Vagina (tissue), 2 donors: ENCODE data around the gene PCDHGA6. TPM values are rescaled to one million over a fixed set of nuclear protein-coding genes. Genes with fewer than 3 reads are reported as not detected.

Experiments
- DNase-seq, 2 donors: peaks; one replicate each; pipeline ENCODE4 v3.0.0-alpha.2; 2017; ENCODE audit errors: extremely low spot score in 2 of 2
- H3K27ac ChIP-seq: fragments of 200-600 bp; sonication (generic); one replicate; pipeline ENCODE4 v1.5.1; 2019
- H3K27me3 ChIP-seq: fragments of 200-600 bp; sonication (generic); one replicate; pipeline ENCODE4 v1.5.1; 2019
- H3K36me3 ChIP-seq, 2 donors: fragments of 200-600 bp; sonication (generic); one replicate each; pipeline ENCODE4 v1.5.1; 2017 to 2019
- H3K4me1 ChIP-seq: fragments of 200-600 bp; sonication (generic); one replicate; pipeline ENCODE4 v1.5.1; 2019
- H3K4me3 ChIP-seq, 2 donors: fragments of 200-600 bp; sonication (generic); 1 replicate in 1 of 2; 2 replicates in 1 of 2; pipeline ENCODE4 v1.5.1; 2016 to 2019
- H3K9me3 ChIP-seq: fragments of 200-600 bp; sonication (generic); one replicate; pipeline ENCODE4 v1.5.1; 2019
- CTCF ChIP-seq, 3 experiments: fragments of 450-650 bp in 2 of 3; fragments of 200-600 bp in 1 of 3; sonication (generic) in 1 of 3; IDR thresholded peaks; one replicate each; pipeline ENCODE4 v1.5.1; 2017 to 2019; ENCODE audit warnings: antibody characterized with exemption in 3 of 3, mild to moderate bottlenecking in 2 of 3, moderate library complexity in 2 of 3
- POLR2A ChIP-seq, 2 donors: fragments of 450-650 bp; IDR thresholded peaks; one replicate each; pipeline ENCODE4 v1.6.1; 2017; ENCODE audit warnings: antibody characterized with exemption in 2 of 2, mild to moderate bottlenecking in 2 of 2, moderate library complexity in 2 of 2
- POLR2AphosphoS5 ChIP-seq, 2 donors: sonication (generic); formaldehyde crosslinking; IDR thresholded peaks; one replicate each; pipeline ENCODE4 v1.9.0; 2017; ENCODE audit warnings: antibody characterized with exemption in 2 of 2, mild to moderate bottlenecking in 2 of 2, low read depth in 1 of 2; ENCODE audit not compliant: insufficient read depth in 1 of 2
- intact Hi-C: fragments of 100-400 bp; cut with DNase I; formaldehyde crosslinking; loops from one replicate; pipeline ENCODE4 v1.15.1; 2023
- total RNA-seq: library from RNA; depleted of rRNA; stranded (reverse); fragments of >200 nt; gene quantifications from one replicate; pipeline ENCODE4 v1.2.3, GENCODE V29; 2016

Gene PCDHGA6
- total RNA-seq, 1 donor from 2014 or later = 6.4 TPM

GRCh38 chr5:141419074-141419880 lies 45.6 kb downstream of the PCDHGA6 start:
- DNase-seq = peak in 1 of 2 donors; percentile 34
- peak overlapping the region in 1 of 2 donors; percentile 17 for H3K4me3 ChIP-seq
- no peaks in the 10 kb centered on the region for H3K4me1 ChIP-seq
- intact Hi-C loops = loop anchor here (10.0 kb wide), 2 partner anchors 106 to 146 kb away; no protein-coding TSS in a partner anchor
- no peak for TF ChIP-seq POLR2AphosphoS5 (IDR thresholded peaks at IDR 0.05; ENCODE audit: insufficient read depth in 1 of 2, low read depth in 1 of 2)
- no peak for TF ChIP-seq POLR2A (IDR thresholded peaks at IDR 0.05)
- TF ChIP-seq CTCF (IDR thresholded peaks at IDR 0.05) = no peak
- H3K27ac ChIP-seq = no peak overlapping the region
- H3K27me3 ChIP-seq = no peaks in the 10 kb centered on the region
- peaks cover 0 to 4% of the 10 kb centered on the region in 2 donors for H3K36me3 ChIP-seq
- H3K9me3 ChIP-seq = peaks cover 83% of the 10 kb centered on the region

- TF ChIP-seq POLR2AphosphoS5 (IDR thresholded peaks at IDR 0.05; ENCODE audit: insufficient read depth in 1 of 2, low read depth in 1 of 2) = no peak
- TF ChIP-seq POLR2A (IDR thresholded peaks at IDR 0.05) = no peak
- TF ChIP-seq CTCF (IDR thresholded peaks at IDR 0.05) = peak in 1 of 3 experiments; percentile 13
- Histone ChIP-seq H3K27me3 (no peaks in the 10 kb centered on the region), H3K9me3 (peaks cover 88% of the 10 kb centered on the region), H3K4me3 (peak within 1 kb of the TSS; percentile 3 to 17), H3K4me1 (no peaks in the 10 kb centered on the region), H3K36me3 (peaks cover 0 to 4% of the 10 kb centered on the region in 2 donors), H3K27ac (no peak within 1 kb of the TSS)
- DNase-seq = peak in 1 of 2 donors; percentile 34
- intact Hi-C loops = no loop called here
These were observed 47.3 kb downstream of the PCDHGA6 start, which contains the start of gene PCDHGA11 for GRCh38 chr5:141420855-141421488. PCDHGA11 (plus strand) TSS chr5:141421051; CDS start chr5:141421228, 177 bp downstream.

GRCh38 chr5:141421489-141421855 lies 47.8 kb downstream of the PCDHGA6 start:
- H3K27ac ChIP-seq = no peak overlapping the region
- no peaks in the 10 kb centered on the region for H3K4me1 ChIP-seq
- DNase-seq = peak in 1 of 2 donors; percentile 29
- intact Hi-C loops = no loop called here
- peak overlapping the region; percentile 3 to 8 for H3K4me3 ChIP-seq
- H3K9me3 ChIP-seq = peaks cover 90% of the 10 kb centered on the region
- peaks cover 0 to 4% of the 10 kb centered on the region in 2 donors for H3K36me3 ChIP-seq
- no peaks in the 10 kb centered on the region for H3K27me3 ChIP-seq
- TF ChIP-seq POLR2A (IDR thresholded peaks at IDR 0.05) (no peak), CTCF (IDR thresholded peaks at IDR 0.05) (no peak), POLR2AphosphoS5 (IDR thresholded peaks at IDR 0.05; ENCODE audit: insufficient read depth in 1 of 2, low read depth in 1 of 2) (no peak)

- Histone ChIP-seq H3K9me3 (peaks cover 98% of the 10 kb centered on the region), H3K4me3 (no peak overlapping the region), H3K4me1 (no peaks in the 10 kb centered on the region), H3K36me3 (peaks cover 0 to 15% of the 10 kb centered on the region in 2 donors), H3K27me3 (no peaks in the 10 kb centered on the region), H3K27ac (no peak overlapping the region)
- no peak for TF ChIP-seq POLR2A (IDR thresholded peaks at IDR 0.05)
- TF ChIP-seq POLR2AphosphoS5 (IDR thresholded peaks at IDR 0.05; ENCODE audit: insufficient read depth in 1 of 2, low read depth in 1 of 2) = no peak
- no peak for TF ChIP-seq CTCF (IDR thresholded peaks at IDR 0.05)
- intact Hi-C loops = no loop called here
- no peak for DNase-seq
These were observed 49.1 kb downstream of the PCDHGA6 start for GRCh38 chr5:141422742-141423291.
